Liver (tissue), 9 donors: ENCODE data around the gene NCOA3. TPM values are rescaled to one million over a fixed set of nuclear protein-coding genes. Genes with fewer than 3 reads are reported as not detected.

Experiments
- DNase-seq: peaks from one replicate; pipeline ENCODE4 v3.0.0-alpha.2; 2017; ENCODE audit warnings: low spot score
- H3K27ac ChIP-seq, 2 donors: one replicate each; pipeline ENCODE4 v1.7.0; 2013; ENCODE audit warnings: inconsistent platforms in 2 of 2, low read length in 2 of 2, control low read depth in 1 of 2, low read depth in 1 of 2, mild to moderate bottlenecking in 1 of 2
- H3K27me3 ChIP-seq, 4 donors: one replicate each; pipeline versions ENCODE4 v1.6.1 to v1.7.0; 2013; ENCODE audit warnings: low read length in 3 of 4, inconsistent platforms in 1 of 4, mild to moderate bottlenecking in 1 of 4, moderate library complexity in 1 of 4; ENCODE audit not compliant: control insufficient read depth in 4 of 4, insufficient read depth in 4 of 4
- H3K36me3 ChIP-seq, 4 donors: one replicate each; pipeline versions ENCODE4 v1.6.1 to v1.7.0; 2013; ENCODE audit warnings: low read length in 3 of 4, mild to moderate bottlenecking in 3 of 4, low read depth in 1 of 4, moderate library complexity in 1 of 4; ENCODE audit not compliant: control insufficient read depth in 4 of 4, insufficient read depth in 3 of 4
- H3K4me1 ChIP-seq, 4 donors: one replicate each; pipeline versions ENCODE4 v1.6.1 to v1.7.0; 2013; ENCODE audit warnings: low read length in 3 of 4, mild to moderate bottlenecking in 3 of 4, moderate library complexity in 1 of 4; ENCODE audit not compliant: control insufficient read depth in 4 of 4, insufficient read depth in 4 of 4
- H3K4me3 ChIP-seq, 3 donors: one replicate each; pipeline versions ENCODE4 v1.6.1 to v1.7.0; 2013; ENCODE audit warnings: low read length in 3 of 3, control low read depth in 1 of 3, low read depth in 1 of 3, mild to moderate bottlenecking in 1 of 3
- H3K9ac ChIP-seq, 2 donors: one replicate each; pipeline ENCODE4 v1.7.0; 2013; ENCODE audit warnings: low read length in 2 of 2, mild to moderate bottlenecking in 2 of 2, moderate library complexity in 2 of 2, control low read depth in 1 of 2, low read depth in 1 of 2
- H3K9me3 ChIP-seq, 4 donors: one replicate each; pipeline versions ENCODE4 v1.6.1 to v1.7.0; 2013; ENCODE audit warnings: low read length in 3 of 4; ENCODE audit not compliant: control insufficient read depth in 4 of 4
- ATF3 ChIP-seq: IDR thresholded peaks from 2 replicates; pipeline ENCODE4 v1.6.1; 2016; ENCODE audit warnings: antibody characterized with exemption
- EGR1 ChIP-seq, 2 donors: IDR thresholded peaks; 2 replicates each; pipeline ENCODE4 v1.6.1; 2016 to 2018; ENCODE audit warnings: antibody characterized with exemption in 2 of 2, low read depth in 2 of 2
- FOXA1 ChIP-seq: IDR thresholded peaks from 2 replicates; pipeline ENCODE4 v1.6.1; 2016; ENCODE audit warnings: antibody characterized with exemption
- FOXA2 ChIP-seq: IDR thresholded peaks from 2 replicates; pipeline ENCODE4 v1.6.1; 2016; ENCODE audit warnings: antibody characterized with exemption
- GABPA ChIP-seq, 2 donors: IDR thresholded peaks in 1 of 2; conservative IDR thresholded peaks in 1 of 2; 2 replicates each; pipeline ENCODE4 v1.6.1; 2016; ENCODE audit warnings: antibody characterized with exemption in 2 of 2, mild to moderate bottlenecking in 1 of 2, moderate library complexity in 1 of 2
- HNF4A ChIP-seq, 2 donors: conservative IDR thresholded peaks; 2 replicates each; pipeline ENCODE4 v1.6.1; 2016; ENCODE audit warnings: antibody characterized with exemption in 2 of 2, mild to moderate bottlenecking in 2 of 2
- HNF4G ChIP-seq: IDR thresholded peaks from 2 replicates; pipeline ENCODE4 v1.6.1; 2016; ENCODE audit warnings: antibody characterized with exemption
- JUND ChIP-seq, 2 donors: IDR thresholded peaks; 2 replicates each; pipeline ENCODE4 v1.6.1; 2016; ENCODE audit warnings: antibody characterized with exemption in 2 of 2
- NR2F2 ChIP-seq: IDR thresholded peaks from 2 replicates; pipeline ENCODE4 v1.6.1; 2016; ENCODE audit warnings: antibody characterized with exemption
- RAD21 ChIP-seq, 2 donors: IDR thresholded peaks; 2 replicates each; pipeline ENCODE4 v1.6.1; 2016; ENCODE audit warnings: antibody characterized with exemption in 2 of 2, mild to moderate bottlenecking in 2 of 2
- REST ChIP-seq: IDR thresholded peaks from 2 replicates; pipeline ENCODE4 v1.6.1; 2016; ENCODE audit warnings: antibody characterized with exemption, mild to moderate bottlenecking
- RXRA ChIP-seq, 2 donors: IDR thresholded peaks; 2 replicates each; pipeline ENCODE4 v1.6.1; 2017 to 2018; ENCODE audit warnings: antibody characterized with exemption in 2 of 2, mild to moderate bottlenecking in 1 of 2
- SP1 ChIP-seq: IDR thresholded peaks from 2 replicates; pipeline ENCODE4 v1.6.1; 2018; ENCODE audit warnings: antibody characterized with exemption, mild to moderate bottlenecking
- TAF1 ChIP-seq: conservative IDR thresholded peaks from 2 replicates; pipeline ENCODE4 v1.6.1; 2016; ENCODE audit warnings: antibody characterized with exemption, mild to moderate bottlenecking
- YY1 ChIP-seq: IDR thresholded peaks from 2 replicates; pipeline ENCODE4 v1.6.1; 2016; ENCODE audit warnings: antibody characterized with exemption, mild to moderate bottlenecking
- ZBTB33 ChIP-seq: IDR thresholded peaks from 2 replicates; pipeline ENCODE4 v1.6.1; 2016; ENCODE audit warnings: antibody characterized with exemption
- WGBS: extraction: QIAGEN DNeasy Blood & Tissue Kit; methylation state at CpG from one replicate; pipeline ENCODE4 v1.1.7; 2013; 5-methylcytosine and 5-hydroxymethylcytosine counted together
- polyA plus RNA-seq, 2 donors: library from polyadenylated mRNA; stranded (reverse) in 1 of 2; unstranded in 1 of 2; fragments of 200-250 nt in 1 of 2; fragments of >200 nt in 1 of 2; fragmentation: Nextera tagmentation in 1 of 2; extraction: Ambion mirVana in 1 of 2; gene quantifications; one replicate each; pipeline versions ENCODE4 v1.2.1 to v1.2.3, GENCODE V29; 2013 to 2015
- total RNA-seq, 2 donors: library from RNA; depleted of rRNA; stranded (reverse); fragments of >200 nt; gene quantifications; one replicate each; pipeline ENCODE4 v1.2.3, GENCODE V29; 2014
- TF ChIP-seq, protein P1 (sequence below): IDR thresholded peaks from 2 replicates; pipeline ENCODE4 v1.6.1; 2016; ENCODE audit warnings: antibody characterized with exemption
- TF ChIP-seq, protein P2 (sequence below): fragments of 150-350 bp; IDR thresholded peaks from 2 replicates; pipeline ENCODE4 v1.5.1; 2017; ENCODE audit warnings: improper control_type of control experiment, low read depth, low read length; ENCODE audit not compliant: missing input control
- donor health status: healthy.
- donor health status: healthy.
- donor health status: healthy.
- donor health status: healthy.
- donor health status: healthy.

The NCOA3 gene
- total and polyA plus RNA-seq, 4 donors = 3.8 to 18.2 (median 8.9) TPM

- H3K9ac ChIP-seq = no peak overlapping the region
- H3K27me3 ChIP-seq = no peaks in the 10 kb centered on the region
- H3K4me3 ChIP-seq = no peak overlapping the region
- H3K27ac ChIP-seq = no peak overlapping the region
- TF ChIP-seq FOXA1 (no peak), ATF3 (no peak), GABPA (IDR thresholded peaks at IDR 0.05 in 1 of 2, conservative IDR thresholded peaks at IDR 0.05 in 1 of 2) (no peak), HNF4A (conservative IDR thresholded peaks at IDR 0.05) (no peak), FOXA2 (no peak), HNF4G (no peak), REST (no peak), RAD21 (IDR thresholded peaks at IDR 0.05) (no peak), EGR1 (IDR thresholded peaks at IDR 0.05; ENCODE audit: low read depth in 2 of 2) (no peak), NR2F2 (no peak), RXRA (IDR thresholded peaks at IDR 0.05) (no peak), SP1 (no peak), ZBTB33 (no peak), YY1 (no peak), JUND (IDR thresholded peaks at IDR 0.05) (no peak), TAF1 (no peak)
- TF ChIP-seq, protein P1, sequence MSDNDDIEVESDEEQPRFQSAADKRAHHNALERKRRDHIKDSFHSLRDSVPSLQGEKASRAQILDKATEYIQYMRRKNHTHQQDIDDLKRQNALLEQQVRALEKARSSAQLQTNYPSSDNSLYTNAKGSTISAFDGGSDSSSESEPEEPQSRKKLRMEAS = no peak
- TF ChIP-seq, protein P2, sequence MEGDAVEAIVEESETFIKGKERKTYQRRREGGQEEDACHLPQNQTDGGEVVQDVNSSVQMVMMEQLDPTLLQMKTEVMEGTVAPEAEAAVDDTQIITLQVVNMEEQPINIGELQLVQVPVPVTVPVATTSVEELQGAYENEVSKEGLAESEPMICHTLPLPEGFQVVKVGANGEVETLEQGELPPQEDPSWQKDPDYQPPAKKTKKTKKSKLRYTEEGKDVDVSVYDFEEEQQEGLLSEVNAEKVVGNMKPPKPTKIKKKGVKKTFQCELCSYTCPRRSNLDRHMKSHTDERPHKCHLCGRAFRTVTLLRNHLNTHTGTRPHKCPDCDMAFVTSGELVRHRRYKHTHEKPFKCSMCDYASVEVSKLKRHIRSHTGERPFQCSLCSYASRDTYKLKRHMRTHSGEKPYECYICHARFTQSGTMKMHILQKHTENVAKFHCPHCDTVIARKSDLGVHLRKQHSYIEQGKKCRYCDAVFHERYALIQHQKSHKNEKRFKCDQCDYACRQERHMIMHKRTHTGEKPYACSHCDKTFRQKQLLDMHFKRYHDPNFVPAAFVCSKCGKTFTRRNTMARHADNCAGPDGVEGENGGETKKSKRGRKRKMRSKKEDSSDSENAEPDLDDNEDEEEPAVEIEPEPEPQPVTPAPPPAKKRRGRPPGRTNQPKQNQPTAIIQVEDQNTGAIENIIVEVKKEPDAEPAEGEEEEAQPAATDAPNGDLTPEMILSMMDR = no peak
- H3K9me3 ChIP-seq = no peaks in the 10 kb centered on the region
- no peaks in the 10 kb centered on the region for H3K4me1 ChIP-seq
- H3K36me3 ChIP-seq = peaks cover 0 to 36% (median 23%) of the 10 kb centered on the region in 4 donors
- DNase-seq = no peak
Observed at GRCh38 chr20:47631078-47631477, 129.4 kb downstream of the NCOA3 start.

GRCh38 chr20:47635256-47635655, 133.6 kb downstream of the NCOA3 start:
- Histone ChIP-seq H3K4me3 (no peak overlapping the region), H3K9me3 (no peaks in the 10 kb centered on the region), H3K27me3 (no peaks in the 10 kb centered on the region), H3K27ac (no peak overlapping the region), H3K36me3 (peaks cover 3 to 43% (median 29%) of the 10 kb centered on the region in 4 donors), H3K9ac (no peak overlapping the region), H3K4me1 (no peaks in the 10 kb centered on the region)
- no peak for TF ChIP-seq SP1
- no peak for TF ChIP-seq GABPA (IDR thresholded peaks at IDR 0.05 in 1 of 2, conservative IDR thresholded peaks at IDR 0.05 in 1 of 2)
- no peak for TF ChIP-seq EGR1 (IDR thresholded peaks at IDR 0.05; ENCODE audit: low read depth in 2 of 2)
- no peak for TF ChIP-seq ATF3
- no peak for TF ChIP-seq ZBTB33
- no peak for TF ChIP-seq REST
- TF ChIP-seq FOXA1 = no peak
- no peak for DNase-seq
- WGBS = 96% methylated on average over 4 of the region's 4 CpGs
